Measurements from ENCODE around the gene DMBX1.

Gene DMBX1

DNA sequence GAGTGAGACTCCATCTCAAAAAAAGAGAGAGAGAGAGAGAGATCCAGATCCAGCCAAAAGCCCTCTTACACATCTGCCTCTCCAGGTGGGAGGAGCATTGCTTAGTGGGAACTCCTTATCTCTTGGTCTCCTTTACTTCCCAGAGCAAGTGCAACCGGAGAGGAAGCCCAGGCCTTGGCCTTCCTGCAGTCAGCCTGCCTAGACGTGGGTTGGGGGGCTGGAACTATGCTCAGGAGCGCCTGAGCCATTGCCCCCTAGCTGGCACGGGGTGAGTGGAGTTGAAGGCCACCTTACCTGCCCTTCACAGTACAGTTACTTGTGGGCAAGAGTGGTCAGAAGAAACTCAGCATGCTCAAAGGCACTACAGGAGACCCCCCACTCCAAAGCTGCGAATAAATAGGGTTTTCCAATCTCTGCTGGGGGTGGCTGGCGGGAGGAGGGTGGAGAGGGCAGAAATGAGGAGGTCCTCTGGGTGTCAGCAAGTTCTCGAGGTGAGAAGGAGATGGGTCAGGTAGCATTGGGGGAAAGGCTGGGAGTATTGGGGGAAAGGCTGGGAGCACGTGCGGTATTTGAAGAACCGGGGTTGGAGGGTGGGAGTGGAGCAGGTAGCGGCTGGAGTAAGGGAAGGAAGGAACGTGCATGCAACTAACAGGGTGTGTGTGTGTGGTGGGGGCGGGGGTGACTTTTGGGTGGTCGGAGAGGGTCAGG lies 4.7 kb upstream of the DMBX1 start:
- no peak for DNase-seq

DNA sequence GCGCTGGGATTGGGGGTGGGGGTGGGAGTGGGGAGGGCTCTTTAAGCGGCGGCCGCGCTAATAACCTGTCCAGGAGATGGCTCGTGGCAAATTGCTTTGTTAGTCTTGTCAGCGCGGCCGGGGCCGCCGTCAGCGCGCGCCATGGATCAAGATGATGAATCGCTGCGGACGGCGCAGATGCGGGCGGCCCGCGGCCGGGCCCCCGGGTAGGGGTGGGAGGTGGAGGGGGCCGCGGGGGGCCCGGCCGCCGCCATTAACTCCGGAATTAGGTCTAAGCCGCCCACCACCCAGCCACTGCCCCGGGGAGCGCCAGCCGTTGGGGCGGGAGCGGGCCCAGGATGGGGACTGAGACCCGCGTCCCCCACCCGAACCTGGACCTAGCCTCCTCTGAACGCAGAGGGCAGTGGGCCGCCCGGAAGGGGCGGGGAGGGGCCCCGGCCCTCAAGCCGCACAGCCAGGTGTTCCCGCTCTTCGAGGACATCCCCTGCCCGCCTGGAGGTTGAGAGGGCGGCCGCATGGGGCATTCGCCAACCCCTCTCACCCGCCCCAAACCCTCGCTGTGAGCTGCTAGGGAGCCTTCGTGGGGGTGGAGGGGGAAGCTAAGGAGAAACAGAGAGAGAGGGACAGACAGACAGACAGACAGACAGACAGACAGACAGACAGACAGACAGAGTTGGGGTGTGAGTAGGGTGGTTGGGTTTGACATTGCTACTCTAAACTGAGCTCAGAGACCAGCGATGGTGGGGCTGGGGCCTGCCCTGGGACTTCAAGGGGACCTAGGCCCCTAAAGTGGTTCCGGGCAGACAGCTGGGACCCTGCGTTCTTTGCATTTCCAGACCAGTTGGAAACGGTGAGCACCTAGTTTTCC lies 3.8 kb upstream of the DMBX1 start:
- DNase-seq, result no peak

DNA sequence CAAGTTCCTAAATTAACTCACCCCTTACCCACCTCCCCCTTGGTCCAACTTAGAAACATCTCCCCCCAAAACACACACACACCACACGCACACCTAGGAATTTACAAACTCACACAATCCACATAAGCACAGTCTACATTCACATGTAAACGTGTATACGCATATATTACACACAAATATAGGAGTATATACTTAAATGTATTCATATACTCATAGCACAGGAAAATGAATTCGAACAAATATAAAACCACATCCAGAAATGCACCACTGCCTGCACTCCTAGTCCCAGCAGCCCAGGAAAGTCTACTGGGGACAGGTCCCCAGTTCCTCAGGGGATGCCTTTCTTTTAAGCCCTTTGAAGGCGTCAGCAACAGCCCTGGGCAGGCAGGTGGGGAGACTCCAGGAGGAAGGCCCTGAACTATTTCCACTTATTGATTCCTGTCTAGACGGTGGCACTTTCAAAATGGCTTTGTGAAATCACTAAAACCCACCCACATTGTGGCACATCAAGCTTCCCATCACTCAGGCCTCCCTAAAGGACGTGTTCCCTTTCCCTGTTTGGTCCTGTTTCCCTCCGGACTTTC lies 3.1 kb upstream of the DMBX1 start:
- DNase-seq, result no peak

DNA sequence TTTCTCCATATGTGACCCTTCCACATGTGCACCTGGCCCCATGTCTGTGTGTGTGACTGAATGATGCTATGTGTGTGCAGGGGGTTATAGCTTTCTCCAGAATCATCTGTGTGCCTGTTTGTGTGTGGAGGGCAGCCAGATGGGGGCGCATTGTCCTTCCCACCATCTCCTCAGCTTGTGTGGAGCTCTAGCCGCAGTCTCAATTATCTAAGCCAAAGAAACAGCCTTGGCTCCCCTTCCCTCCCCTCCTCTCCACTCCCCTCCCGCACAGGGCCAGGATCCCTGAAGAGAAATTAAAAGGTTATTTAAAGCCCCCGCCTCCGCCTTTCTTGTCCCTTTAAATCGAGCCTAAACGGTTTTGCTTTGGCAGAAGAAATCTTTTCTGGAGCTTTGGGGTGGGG lies 1.8 kb upstream of the DMBX1 start:
- peak in 1 of 2 experiments; percentile 34 for DNase-seq

DNA sequence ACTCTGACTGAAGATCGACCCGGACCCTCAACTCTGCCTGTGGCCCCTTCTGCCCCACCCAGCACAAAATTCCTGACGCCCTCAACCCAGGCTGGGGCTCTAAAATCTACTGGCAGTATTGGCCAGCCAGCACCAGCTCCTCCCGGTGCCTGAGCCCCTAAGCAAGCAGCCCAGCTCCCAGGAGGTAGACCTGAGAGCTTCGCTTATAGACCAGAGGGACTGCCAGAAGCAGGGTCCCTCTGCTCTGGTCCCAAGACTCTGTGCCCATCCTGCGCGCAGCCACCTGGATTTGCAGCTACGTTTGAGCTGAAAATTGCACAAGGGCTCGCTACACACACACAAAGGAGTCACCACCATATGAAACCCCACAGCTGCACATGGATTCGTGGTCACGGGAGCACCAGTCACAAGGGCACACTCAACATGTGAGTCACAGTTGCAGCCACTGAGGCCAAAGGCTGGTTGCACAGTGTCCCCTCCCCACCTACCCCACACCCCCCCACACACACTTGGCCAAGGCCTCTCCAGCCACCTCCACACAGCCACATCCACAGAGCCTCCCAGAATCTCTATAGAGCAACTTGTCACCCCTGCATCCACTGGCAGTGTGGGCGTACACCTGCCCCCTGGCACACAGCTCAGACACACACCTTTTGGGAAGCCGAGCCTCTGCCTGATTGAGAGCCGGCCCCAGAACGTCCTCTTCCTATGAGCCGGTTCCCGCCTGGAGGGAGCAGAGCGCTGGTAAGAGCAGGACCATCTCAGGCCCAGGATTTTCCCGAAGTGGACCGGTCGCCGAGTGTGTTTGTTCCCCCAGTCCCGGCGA lies 1.1 kb upstream of the DMBX1 start:
- peak; percentile 22 to 36 for DNase-seq

DNA sequence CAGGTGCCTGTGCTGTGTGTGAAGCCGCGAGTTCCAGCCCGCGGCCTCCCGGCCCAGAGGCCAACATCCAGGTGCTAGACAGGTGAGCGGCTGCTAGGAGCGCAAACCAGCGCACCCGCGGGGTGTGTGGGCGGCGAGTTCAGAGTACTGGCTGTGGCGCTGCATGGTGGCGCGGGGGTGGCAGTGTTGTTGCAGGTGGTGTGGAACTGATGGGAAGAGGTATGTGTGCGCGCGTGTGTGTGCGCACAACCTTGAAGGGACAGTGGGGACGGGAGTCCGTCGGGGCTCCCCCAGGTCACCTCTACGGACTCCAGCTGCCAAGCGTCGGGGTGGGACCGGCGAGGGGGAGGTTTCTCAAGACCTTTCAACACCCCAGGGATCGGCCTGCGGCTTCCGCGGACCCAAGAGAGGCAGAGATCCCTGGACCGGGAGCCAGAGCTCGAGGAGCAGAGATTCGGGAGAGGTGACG lies 433 bp upstream of the DMBX1 start:
- DNase-seq, result peak; percentile 51 to 56

DNA sequence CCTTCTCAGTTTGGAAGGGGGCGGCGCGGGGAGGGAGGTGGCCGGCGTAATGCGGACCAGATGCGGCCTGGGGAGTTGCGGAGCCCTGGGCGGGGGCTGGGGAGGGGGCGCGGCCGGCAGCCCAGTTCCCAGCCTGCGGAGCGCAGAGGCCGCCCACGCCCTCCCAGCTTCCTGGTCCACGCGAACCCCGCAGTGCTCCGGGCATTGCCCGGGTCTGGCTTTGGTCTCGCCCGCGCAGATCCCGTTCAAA lies 695 bp downstream of the DMBX1 start:
- no peak for DNase-seq

DNA sequence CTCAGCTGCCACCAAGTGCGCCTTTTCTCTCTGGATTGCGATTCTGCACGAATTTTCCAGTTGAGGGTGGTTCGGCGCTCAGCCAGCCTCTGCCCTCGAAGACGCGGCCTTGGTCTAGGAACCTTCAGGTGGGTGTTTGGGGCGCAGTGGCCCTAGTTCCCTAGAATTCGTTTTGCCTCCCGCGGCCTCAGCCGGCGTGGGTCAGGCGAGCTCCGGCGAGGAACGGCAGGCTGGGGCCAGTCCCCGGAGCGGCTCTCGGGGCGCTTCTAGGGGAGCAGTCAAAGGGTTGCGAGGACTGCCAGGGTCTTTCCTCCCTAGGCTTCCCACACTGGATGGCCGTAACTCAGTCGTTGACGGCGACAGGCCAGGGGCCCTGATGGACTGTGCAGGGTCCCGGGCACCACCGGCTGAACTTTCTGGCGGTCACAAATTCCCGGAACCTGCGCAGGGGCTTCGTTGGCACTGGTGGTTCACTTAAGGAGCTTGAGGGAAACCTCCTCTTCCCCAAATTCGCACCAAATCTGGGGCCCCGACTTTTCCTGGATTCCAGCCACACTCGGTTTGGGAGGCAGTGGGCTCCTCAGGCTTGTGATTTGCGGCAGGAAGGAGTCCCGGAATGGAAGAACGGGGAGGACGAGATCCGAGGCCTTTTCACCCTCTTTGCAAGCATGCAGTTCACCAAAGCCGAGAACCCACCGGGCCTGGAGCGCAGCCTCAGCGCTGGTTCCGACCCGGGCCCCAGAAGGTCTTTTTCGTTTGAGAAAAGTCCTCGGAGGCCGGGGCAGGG lies 1.2 kb downstream of the DMBX1 start:
- DNase-seq, result peak in 1 of 2 experiments; percentile 13

DNA sequence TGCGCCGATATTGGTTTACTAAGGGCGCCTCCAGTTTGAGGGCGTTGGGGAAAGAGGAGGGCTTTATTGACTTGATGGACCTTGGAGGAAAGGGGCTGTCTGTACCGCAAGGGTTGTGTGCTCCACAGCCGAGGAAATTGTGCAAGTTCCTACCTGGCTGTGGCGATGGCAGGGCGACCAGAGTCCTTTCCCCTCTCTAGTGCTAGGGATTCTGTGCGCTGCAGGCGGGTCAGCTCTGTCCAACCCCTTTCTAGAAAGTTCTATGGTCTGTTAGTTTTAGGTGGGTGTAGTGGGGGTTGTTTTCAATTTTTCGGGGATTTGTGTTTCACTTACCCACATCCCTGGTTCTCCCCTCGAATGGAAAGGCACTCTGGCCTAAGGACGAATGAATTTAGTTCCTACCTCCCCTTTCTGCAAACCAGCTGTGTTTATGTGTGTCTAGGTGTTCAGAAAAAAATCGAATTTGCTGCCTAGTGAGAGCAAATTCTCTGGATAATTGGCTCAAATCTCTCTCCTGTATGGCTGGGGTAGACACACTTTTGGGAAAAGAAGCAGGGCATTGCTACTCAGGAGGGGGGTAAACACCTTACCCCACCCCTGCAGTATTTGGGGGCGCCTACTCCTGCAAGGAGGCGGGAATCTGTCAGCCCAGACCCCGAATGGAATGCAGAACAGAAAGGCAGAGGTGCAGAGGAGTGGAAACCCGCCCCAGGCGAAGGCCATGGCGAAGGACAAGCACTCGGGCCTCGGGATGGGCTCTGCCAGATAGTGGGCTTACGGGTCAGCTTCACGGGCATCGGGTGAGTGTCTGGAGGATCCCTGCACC lies 2.0 kb downstream of the DMBX1 start:
- no peak for DNase-seq

DNA sequence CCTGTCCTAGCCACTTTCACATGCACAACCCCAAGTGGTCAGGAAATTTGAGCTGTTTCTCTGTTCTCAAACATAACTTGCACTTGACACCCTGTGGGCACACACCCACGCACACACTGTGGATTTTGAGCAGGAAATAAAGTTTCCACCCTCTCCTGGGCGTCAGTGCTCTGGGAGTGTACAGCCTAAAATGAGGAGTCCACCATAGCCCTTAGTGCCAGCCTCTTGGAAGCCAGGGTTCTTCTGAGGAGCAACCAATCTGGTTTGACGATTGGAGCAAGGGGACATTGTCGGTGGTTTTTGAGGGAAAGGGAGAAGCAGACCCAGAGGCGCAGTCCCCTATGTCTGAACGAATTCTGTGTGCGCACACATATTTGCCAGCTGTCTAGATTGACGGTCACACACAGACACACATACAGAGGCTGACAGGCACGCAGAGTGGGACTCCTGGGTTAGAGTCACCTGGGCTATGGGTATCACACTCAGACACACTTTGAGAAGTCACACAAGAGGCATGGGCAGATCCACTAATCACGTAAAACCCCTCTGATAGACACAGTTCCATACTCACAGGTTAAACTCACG lies 2.7 kb downstream of the DMBX1 start:
- peak in 1 of 2 experiments; percentile 15 for DNase-seq

DNA sequence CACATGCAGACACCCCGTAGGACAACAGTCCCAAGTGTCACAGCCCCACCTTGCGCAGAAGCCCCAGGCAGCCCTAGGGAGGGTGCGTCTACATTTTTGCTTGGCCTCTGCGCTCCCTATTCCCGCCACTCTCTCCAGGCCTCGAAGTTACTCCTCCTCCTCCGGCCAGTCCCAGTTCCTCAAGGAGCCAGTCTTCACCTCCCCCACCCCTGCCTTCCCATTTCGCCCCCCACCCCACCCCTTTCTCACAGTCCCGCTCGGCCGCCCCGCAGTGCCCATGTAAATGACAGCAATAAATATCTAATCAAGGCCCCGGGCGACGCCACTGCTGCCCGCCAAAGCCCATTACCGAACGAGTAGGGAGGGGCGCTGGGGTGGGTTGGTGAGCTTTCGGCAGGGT lies 3.2 kb downstream of the DMBX1 start:
- no peak for DNase-seq

DNA sequence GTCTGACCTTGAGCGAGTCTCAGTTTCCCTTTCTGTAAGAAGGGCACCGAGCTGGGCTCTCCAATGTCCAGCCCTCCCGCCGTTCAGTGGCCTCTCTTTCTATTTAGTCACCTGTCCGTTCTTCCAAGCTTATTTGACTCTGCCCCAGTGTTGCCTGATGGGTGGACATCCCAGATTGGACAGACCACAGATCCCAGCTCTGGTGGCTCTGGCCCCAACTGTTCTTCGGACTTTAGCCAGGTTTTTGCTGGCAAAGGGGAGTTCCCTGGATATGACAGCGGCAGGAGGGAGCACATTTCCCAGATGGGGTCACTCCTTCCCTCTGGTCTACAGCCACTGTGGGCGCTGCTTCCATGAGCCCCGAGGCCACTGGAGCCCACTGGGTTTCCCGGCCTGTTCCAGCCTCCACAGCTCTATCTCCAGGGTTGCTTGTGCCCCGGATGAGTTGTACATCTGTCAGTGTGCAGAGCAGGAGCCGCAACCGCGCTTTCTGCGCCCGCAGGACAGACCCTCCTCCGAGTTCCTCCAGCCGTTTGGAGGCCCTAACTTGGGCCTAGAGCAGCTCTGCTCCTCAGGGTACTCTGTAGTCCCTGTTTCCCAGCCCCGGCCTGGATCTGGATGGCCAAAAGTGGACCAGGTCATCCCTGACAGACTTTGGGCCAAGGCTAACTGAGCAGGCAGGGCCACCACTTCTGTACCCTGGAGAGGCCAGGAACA lies 3.8 kb downstream of the DMBX1 start:
- DNase-seq, result no peak

DNA sequence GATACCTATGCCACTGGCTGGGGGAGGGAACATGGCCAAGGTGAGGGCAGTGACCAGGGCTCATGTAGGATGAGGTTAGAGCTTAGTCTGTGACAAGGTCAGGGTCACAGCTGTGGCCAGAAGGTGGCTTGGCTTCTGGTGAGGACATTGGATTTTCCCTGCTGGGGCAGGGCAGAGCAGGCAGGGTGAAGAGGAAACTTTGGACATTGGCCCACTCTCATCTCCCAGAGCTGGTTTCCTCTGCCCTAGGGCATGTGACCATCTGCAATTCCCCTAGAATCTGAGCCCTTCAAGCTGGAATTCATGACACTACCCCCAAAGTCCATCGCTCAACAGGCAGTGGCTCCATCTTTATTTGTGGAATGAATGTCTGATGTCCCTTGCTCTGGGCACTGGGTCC lies 5.3 kb downstream of the DMBX1 start:
- no peak for DNase-seq

DNA sequence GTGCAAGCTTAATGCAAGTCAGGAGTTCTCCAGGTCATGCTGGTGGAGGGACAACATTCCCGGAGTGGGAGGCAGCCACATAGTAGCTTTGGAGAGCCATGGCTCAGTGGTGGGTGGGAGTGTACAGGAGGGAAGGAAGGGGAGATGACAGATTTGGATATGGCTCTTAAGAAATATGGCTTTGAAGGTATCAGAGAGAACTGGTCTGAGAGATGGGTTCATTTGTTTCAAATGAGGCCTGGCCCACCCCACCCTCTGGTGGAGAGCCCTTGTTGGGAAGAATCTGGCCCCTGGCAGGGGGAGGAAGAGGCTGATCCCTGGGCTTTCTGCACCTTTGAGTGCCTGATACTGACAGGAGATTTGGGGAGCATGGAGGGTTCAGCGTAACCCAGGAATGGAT lies 6.1 kb downstream of the DMBX1 start:
- no peak for DNase-seq

DNA sequence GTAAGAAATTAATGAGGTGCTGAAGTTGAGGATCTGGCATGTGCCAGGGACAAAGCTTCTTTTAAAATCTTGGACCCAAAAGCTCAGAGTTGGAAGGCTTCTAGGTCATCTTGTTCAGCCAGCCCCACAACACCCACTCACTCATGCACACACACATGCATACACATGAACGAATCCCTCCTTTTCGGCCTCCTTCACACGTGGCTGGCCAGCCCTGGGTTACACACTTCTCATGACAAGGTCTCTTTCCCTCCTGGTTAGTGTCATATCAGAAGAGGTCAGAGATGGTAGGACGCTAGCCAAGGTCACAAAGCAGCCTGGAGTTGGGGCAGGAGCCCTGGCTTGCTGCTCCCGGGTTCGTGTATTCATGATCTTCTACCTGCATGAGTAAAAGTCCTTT lies 6.9 kb downstream of the DMBX1 start:
- DNase-seq, result no peak

DNA sequence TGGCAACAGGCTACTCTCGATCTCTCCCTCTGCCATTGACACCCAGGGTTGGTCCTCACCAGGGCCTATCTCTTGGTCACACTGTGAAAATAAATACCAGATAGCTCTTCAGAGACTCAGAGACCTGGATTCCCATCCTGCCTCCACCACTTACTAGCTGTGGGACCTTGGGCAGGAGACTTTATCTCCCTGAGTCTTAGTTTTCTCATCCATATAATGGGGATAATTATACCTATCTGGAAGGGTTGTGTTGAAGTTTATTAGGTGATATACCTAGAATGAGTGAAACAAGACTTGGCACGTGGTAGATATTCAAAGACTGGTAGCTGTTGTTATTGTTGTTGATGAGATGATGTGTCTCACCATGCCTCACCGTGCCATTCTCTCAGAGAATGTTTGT lies 7.4 kb downstream of the DMBX1 start:
- no peak for DNase-seq

DNA sequence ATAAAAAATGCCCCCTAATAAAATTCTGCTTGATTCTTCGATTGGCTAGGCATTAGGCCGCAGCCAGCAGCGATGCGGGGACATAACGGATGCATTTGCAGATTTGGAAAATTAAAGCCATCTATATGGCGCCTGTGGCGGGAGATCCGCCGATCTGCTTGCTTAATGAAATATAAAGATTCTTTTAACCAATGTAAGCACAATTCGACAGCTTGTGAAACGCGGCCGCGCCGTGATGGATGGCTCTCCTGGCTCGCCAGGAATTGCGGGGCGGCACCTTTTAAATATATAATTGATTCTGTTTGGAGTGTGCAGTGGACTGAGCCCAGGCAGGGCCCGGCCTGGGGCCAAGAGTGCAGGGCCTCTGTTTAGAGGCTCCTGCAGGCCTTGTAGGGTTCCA lies 8.0 kb downstream of the DMBX1 start:
- DNase-seq, result no peak

DNA sequence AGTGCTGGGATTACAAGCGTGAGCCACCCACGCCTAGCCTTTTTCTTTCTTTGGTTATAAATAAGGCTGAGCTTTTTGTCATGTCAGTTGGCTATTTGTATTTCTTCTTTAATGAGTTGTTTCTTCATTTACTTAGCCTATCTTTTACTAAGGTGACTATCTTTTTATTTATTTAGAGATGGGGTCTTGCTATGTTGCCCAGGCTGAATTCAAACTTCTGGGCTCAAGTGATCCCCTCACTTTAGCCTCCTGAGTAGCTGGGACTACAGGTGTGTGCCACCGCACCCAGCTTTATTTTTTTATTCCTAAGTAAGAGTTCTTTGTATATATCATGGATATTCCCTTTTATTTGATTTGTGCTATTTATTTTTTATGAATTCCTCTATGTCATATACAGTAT lies 11.9 kb downstream of the DMBX1 start:
- no peak for DNase-seq

DNA sequence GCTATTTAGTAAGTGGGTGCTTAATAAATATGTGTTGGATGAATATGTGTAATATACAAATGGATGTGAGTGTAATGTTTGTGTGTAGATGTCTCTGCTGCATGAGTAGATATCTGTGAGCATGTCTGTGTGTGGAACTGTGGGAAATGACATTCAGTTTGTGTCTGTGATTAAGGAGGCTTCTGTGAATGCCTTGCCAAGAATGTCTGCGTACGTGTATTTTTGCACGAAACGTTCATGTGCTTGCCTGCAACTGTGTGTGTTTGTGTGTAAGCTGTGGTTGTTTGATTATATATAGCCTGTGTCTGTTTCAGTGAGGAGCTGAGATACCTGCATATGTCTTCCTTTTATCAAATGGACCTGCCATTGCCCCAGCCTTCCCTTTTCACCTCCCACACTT lies 13.8 kb downstream of the DMBX1 start:
- DNase-seq, result no peak

DNA sequence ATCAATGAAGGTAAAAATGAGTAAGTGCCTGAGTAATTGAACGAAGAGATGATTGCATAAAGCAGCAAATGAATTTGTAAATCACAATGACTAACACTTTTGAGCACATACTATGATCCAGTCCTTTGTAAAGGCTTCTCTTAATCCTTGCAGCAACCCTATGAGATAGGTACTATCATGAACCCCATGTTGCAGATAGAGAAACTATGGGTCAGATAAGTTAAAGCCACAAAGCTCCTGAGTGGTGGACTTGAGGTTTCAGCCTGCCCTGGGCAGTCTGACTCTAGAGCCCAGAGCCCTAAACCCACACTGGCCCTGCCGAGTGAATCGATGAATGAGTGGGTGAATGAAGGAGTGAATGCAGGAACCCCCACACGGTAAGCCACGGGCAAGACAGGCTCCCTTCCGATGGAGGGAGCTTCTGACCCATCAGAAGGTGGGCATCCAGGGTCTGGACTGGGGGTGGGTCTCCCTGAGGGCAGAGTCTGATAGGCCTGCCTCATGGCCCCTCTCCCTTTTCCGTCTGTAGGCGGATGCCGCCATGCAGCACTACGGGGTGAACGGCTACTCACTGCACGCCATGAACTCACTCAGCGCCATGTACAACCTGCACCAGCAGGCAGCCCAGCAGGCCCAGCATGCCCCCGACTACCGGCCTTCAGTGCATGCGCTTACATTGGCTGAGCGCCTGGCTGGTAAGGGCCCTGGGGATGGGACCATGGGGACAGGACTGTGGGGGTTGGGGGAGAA lies 17.0 kb downstream of the DMBX1 start:
- DNase-seq, result no peak
